ENCODE measurements around the gene HAUS1. TPM values are rescaled to one million over a fixed set of nuclear protein-coding genes. Genes with fewer than 3 reads are reported as not detected.

HAUS1 gene
- total and polyA plus RNA-seq, 2 experiments from 2014 or later: 163 to 216 TPM

GRCh38 chr18:46152808-46153617, 48.8 kb downstream of the HAUS1 start (continued):
- TF ChIP-seq, protein P1, sequence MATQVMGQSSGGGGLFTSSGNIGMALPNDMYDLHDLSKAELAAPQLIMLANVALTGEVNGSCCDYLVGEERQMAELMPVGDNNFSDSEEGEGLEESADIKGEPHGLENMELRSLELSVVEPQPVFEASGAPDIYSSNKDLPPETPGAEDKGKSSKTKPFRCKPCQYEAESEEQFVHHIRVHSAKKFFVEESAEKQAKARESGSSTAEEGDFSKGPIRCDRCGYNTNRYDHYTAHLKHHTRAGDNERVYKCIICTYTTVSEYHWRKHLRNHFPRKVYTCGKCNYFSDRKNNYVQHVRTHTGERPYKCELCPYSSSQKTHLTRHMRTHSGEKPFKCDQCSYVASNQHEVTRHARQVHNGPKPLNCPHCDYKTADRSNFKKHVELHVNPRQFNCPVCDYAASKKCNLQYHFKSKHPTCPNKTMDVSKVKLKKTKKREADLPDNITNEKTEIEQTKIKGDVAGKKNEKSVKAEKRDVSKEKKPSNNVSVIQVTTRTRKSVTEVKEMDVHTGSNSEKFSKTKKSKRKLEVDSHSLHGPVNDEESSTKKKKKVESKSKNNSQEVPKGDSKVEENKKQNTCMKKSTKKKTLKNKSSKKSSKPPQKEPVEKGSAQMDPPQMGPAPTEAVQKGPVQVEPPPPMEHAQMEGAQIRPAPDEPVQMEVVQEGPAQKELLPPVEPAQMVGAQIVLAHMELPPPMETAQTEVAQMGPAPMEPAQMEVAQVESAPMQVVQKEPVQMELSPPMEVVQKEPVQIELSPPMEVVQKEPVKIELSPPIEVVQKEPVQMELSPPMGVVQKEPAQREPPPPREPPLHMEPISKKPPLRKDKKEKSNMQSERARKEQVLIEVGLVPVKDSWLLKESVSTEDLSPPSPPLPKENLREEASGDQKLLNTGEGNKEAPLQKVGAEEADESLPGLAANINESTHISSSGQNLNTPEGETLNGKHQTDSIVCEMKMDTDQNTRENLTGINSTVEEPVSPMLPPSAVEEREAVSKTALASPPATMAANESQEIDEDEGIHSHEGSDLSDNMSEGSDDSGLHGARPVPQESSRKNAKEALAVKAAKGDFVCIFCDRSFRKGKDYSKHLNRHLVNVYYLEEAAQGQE (IDR thresholded peaks at IDR 0.05; ENCODE audit: unreplicated experiment): no peak
- no peak for TF ChIP-seq POLR2AphosphoS5 (IDR thresholded peaks at IDR 0.05; ENCODE audit: low read depth)
- no peak for TF ChIP-seq NANOG (IDR thresholded peaks at IDR 0.05; ENCODE audit: borderline replicate concordance)
- TF ChIP-seq EZH2phosphoT487 (IDR thresholded peaks at IDR 0.05; ENCODE audit: unreplicated experiment): no peak

GRCh38 chr18:46155641-46156051, 51.5 kb downstream of the HAUS1 start:
- H3F3A ChIP-seq (replicated peaks; ENCODE audit: low read depth): peaks cover 7% of the 10 kb centered on the region; the same call in 1 of the 2 replicates
- no peaks in the 10 kb centered on the region for H3K79me2 ChIP-seq (replicated peaks; ENCODE audit: insufficient read depth)
- 0 out of 3 replicates have a peak, but pooled peaks cover 3% of the 10 kb centered on the region for H3K36me3 Mint-ChIP-seq (ENCODE audit: low read depth)
- H3K4me3 ChIP-seq: no peak overlapping the region
- ATAC-seq (no peak), DNase-seq (ENCODE audit: low spot score) (no peak)
- no peak overlapping the region for H3K4me2 ChIP-seq
- H3K27ac ChIP-seq (ENCODE audit: low read depth): no peak overlapping the region
- no peak overlapping the region for H2AFZ ChIP-seq
- no peaks in the 10 kb centered on the region for H3K27me3 ChIP-seq (ENCODE audit: insufficient read depth)
- TF ChIP-seq STAT1 (IDR thresholded peaks at IDR 0.05; ENCODE audit: unreplicated experiment): no peak
- no peak for TF ChIP-seq EZH2phosphoT487 (IDR thresholded peaks at IDR 0.05; ENCODE audit: unreplicated experiment)
- no peak for TF ChIP-seq EZH2 (IDR thresholded peaks at IDR 0.05; ENCODE audit: low read depth, unreplicated experiment)
- no peak for TF ChIP-seq CREB1 (CRISPR knock-in tag; IDR thresholded peaks at IDR 0.05; ENCODE audit: low read depth)
- TF ChIP-seq ZNF331 (CRISPR knock-in tag; IDR thresholded peaks at IDR 0.05; ENCODE audit: low read depth): no peak
- peaks cover 33% of the 10 kb centered on the region for H3K4me1 Mint-ChIP-seq
- H3K4me3 Mint-ChIP-seq: no peak overlapping the region
- H3K27ac Mint-ChIP-seq: no peak overlapping the region
- no peaks in the 10 kb centered on the region for H3K36me3 ChIP-seq (ENCODE audit: insufficient read depth)
- no peaks in the 10 kb centered on the region for H3K9me2 ChIP-seq (ENCODE audit: insufficient read depth)
- no peaks in the 10 kb centered on the region for H3K9me3 Mint-ChIP-seq
- peaks cover 13% of the 10 kb centered on the region for H3K27me3 Mint-ChIP-seq (ENCODE audit: insufficient read depth, low read depth, poor library complexity)
- peaks cover 21% of the 10 kb centered on the region for H3K4me1 ChIP-seq (ENCODE audit: insufficient read depth)
- H4K20me1 ChIP-seq (replicated peaks; ENCODE audit: insufficient read depth): no peaks in the 10 kb centered on the region

- Histone ChIP-seq H4K20me1 (replicated peaks; ENCODE audit: insufficient read depth) (no peaks in the 10 kb centered on the region), H3F3A (replicated peaks; ENCODE audit: low read depth) (peaks cover 7% of the 10 kb centered on the region; the same call in 1 of the 2 replicates), H3K79me2 (replicated peaks; ENCODE audit: insufficient read depth) (no peaks in the 10 kb centered on the region), H3K4me1 (ENCODE audit: insufficient read depth) (peaks cover 21% of the 10 kb centered on the region), H3K4me2 (no peak overlapping the region), H3K4me3 (no peak overlapping the region), H3K9me2 (ENCODE audit: insufficient read depth) (no peaks in the 10 kb centered on the region), H2AFZ (no peak overlapping the region), H3K27ac (ENCODE audit: low read depth) (no peak overlapping the region), H3K36me3 (ENCODE audit: insufficient read depth) (no peaks in the 10 kb centered on the region), H3K27me3 (ENCODE audit: insufficient read depth) (no peaks in the 10 kb centered on the region)
- H3K4me3 Mint-ChIP-seq: no peak overlapping the region
- peaks cover 13% of the 10 kb centered on the region for H3K27me3 Mint-ChIP-seq (ENCODE audit: insufficient read depth, low read depth, poor library complexity)
- 0 out of 3 replicates have a peak, but pooled peaks cover 3% of the 10 kb centered on the region for H3K36me3 Mint-ChIP-seq (ENCODE audit: low read depth)
- peaks cover 33% of the 10 kb centered on the region for H3K4me1 Mint-ChIP-seq
- H3K9me3 Mint-ChIP-seq: no peaks in the 10 kb centered on the region
- no peak overlapping the region for H3K27ac Mint-ChIP-seq
- DNase-seq (ENCODE audit: low spot score) (no peak), ATAC-seq (no peak)
- TF ChIP-seq ETS1 (IDR thresholded peaks at IDR 0.05) (no peak), EZH2 (IDR thresholded peaks at IDR 0.05; ENCODE audit: low read depth, unreplicated experiment) (no peak), POLR2AphosphoS5 (IDR thresholded peaks at IDR 0.05; ENCODE audit: low read depth) (no peak), ZNF331 (CRISPR knock-in tag; IDR thresholded peaks at IDR 0.05; ENCODE audit: low read depth) (no peak), JUNB (IDR thresholded peaks at IDR 0.05; ENCODE audit: unreplicated experiment) (no peak), EZH2phosphoT487 (IDR thresholded peaks at IDR 0.05; ENCODE audit: unreplicated experiment) (no peak), ZNF114 (CRISPR knock-in tag; IDR thresholded peaks at IDR 0.05) (no peak), NANOG (IDR thresholded peaks at IDR 0.05; ENCODE audit: borderline replicate concordance) (no peak), CREB1 (CRISPR knock-in tag; IDR thresholded peaks at IDR 0.05; ENCODE audit: low read depth) (no peak)
- TF ChIP-seq, protein P2, sequence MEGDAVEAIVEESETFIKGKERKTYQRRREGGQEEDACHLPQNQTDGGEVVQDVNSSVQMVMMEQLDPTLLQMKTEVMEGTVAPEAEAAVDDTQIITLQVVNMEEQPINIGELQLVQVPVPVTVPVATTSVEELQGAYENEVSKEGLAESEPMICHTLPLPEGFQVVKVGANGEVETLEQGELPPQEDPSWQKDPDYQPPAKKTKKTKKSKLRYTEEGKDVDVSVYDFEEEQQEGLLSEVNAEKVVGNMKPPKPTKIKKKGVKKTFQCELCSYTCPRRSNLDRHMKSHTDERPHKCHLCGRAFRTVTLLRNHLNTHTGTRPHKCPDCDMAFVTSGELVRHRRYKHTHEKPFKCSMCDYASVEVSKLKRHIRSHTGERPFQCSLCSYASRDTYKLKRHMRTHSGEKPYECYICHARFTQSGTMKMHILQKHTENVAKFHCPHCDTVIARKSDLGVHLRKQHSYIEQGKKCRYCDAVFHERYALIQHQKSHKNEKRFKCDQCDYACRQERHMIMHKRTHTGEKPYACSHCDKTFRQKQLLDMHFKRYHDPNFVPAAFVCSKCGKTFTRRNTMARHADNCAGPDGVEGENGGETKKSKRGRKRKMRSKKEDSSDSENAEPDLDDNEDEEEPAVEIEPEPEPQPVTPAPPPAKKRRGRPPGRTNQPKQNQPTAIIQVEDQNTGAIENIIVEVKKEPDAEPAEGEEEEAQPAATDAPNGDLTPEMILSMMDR (conservative IDR thresholded peaks at IDR 0.05; ENCODE audit: low read depth in 2 of 2): no peak
These were observed 52.0 kb downstream of the HAUS1 start for GRCh38 chr18:46156124-46156745.

Measured in GM23338 (cell line).